Measurements from ENCODE around the gene ZNF165. TPM values are rescaled to one million over a fixed set of nuclear protein-coding genes. Genes with fewer than 3 reads are reported as not detected.

Gene ZNF165
- total and polyA plus RNA-seq, 2 of the 13 experiments (the other 11 are each of a cell fraction or from before 2014, with no cell fraction given) = 0.58 to 8.6 TPM

GRCh38 chr6:28104392-28105244, 24.2 kb downstream of the ZNF165 start (continued):
- peak; percentile 87 for TF ChIP-seq ZNF740 (CRISPR knock-in tag; IDR thresholded peaks at IDR 0.05)
- TF ChIP-seq ZNF800 (CRISPR knock-in tag; IDR thresholded peaks at IDR 0.05) = peak; percentile 97
- TF ChIP-seq NFIB (CRISPR knock-in tag; IDR thresholded peaks at IDR 0.05; ENCODE audit: borderline replicate concordance) = no peak
- peak; percentile 42 for TF ChIP-seq RBM22 (optimal IDR thresholded peaks at IDR 0.05; ENCODE audit: low read length)
- TF ChIP-seq ZNF841 (CRISPR knock-in tag; IDR thresholded peaks at IDR 0.05; ENCODE audit: borderline replicate concordance) = no peak
- TF ChIP-seq HIVEP1 (CRISPR knock-in tag; IDR thresholded peaks at IDR 0.05) = peak; percentile 79
- TF ChIP-seq ZNF343 (CRISPR knock-in tag; IDR thresholded peaks at IDR 0.05) = peak; percentile 55; the same call in 1 of the 2 replicates
- TF ChIP-seq TFAP4 (IDR thresholded peaks at IDR 0.05; ENCODE audit: borderline replicate concordance, low read depth) = 0 out of 2 replicates have a peak, but pooled peaks have one; percentile 15
- no peak for TF ChIP-seq SMARCC2 (IDR thresholded peaks at IDR 0.05)
- TF ChIP-seq ZHX2 (IDR thresholded peaks at IDR 0.05; ENCODE audit: low read depth) = no peak; the same call in 1 of the 2 replicates
- 0 out of 2 replicates have a peak, but pooled peaks have one; percentile 62 for TF ChIP-seq ZHX2 (CRISPR knock-in tag; IDR thresholded peaks at IDR 0.05; ENCODE audit: borderline replicate concordance)
- peak; percentile 88 for TF ChIP-seq GABPA (IDR thresholded peaks at IDR 0.05; ENCODE audit: low read depth, low read length)
- TF ChIP-seq GABPA (CRISPR knock-in tag; IDR thresholded peaks at IDR 0.05; ENCODE audit: low read depth) = peak; percentile 95
- no peak for TF ChIP-seq ZNF205 (CRISPR knock-in tag; IDR thresholded peaks at IDR 0.05)
- 0 out of 2 replicates have a peak, but pooled peaks have one; percentile 56 for TF ChIP-seq ELF4 (CRISPR knock-in tag; IDR thresholded peaks at IDR 0.05; ENCODE audit: borderline replicate concordance)
- TF ChIP-seq MED8 (CRISPR knock-in tag; IDR thresholded peaks at IDR 0.05; ENCODE audit: insufficient replicate concordance) = peak; percentile 66
- peak; percentile 94 for TF ChIP-seq ZNF280B (CRISPR knock-in tag; IDR thresholded peaks at IDR 0.05; ENCODE audit: borderline replicate concordance)
- TF ChIP-seq ELF1 (CRISPR knock-in tag; IDR thresholded peaks at IDR 0.05) = peak; percentile 88

Data from HepG2 (cell line).